GM21390 (cell line): Measurements from ENCODE around the gene CTAGE9.
"Not testable (repeated sequence)": the region's sequence is repeated elsewhere in the genome, so short reads cannot be mapped to it uniquely, and the experiment has no call there.

Source experiments
- ATAC-seq: cut with Tn5 transposase; IDR thresholded peaks from one replicate; pipeline ENCODE4 v1.9.1; 2021; ENCODE audit not compliant: unreplicated experiment

The CTAGE9 gene, protein sequence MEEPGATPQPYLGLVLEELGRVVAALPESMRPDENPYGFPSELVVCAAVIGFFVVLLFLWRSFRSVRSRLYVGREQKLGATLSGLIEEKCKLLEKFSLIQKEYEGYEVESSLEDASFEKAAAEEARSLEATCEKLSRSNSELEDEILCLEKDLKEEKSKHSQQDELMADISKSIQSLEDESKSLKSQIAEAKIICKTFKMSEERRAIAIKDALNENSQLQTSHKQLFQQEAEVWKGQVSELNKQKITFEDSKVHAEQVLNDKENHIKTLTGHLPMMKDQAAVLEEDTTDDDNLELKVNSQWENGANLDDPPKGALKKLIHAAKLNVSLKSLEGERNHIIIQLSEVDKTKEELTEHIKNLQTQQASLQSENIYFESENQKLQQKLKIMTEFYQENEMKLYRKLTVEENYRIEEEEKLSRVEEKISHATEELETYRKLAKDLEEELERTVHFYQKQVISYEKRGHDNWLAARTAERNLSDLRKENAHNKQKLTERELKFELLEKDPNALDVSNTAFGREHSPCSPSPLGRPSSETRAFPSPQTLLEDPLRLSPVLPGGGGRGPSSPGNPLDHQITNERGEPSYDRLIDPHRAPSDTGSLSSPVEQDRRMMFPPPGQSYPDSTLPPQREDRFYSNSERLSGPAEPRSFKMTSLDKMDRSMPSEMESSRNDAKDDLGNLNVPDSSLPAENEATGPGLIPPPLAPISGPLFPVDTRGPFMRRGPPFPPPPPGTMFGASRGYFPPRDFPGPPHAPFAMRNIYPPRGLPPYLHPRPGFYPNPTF

GRCh38 chr6:131710917-131711316 lies at the start of gene CTAGE9:
Gene CTAGE9 (minus strand): TSS chr6:131711017. CDS start chr6:131711017, 0 bp downstream.
- not testable (repeated sequence) for ATAC-seq

GRCh38 chr6:131758920-131759319 lies 48.1 kb upstream of the CTAGE9 start:
- ATAC-seq = no peak

DNA sequence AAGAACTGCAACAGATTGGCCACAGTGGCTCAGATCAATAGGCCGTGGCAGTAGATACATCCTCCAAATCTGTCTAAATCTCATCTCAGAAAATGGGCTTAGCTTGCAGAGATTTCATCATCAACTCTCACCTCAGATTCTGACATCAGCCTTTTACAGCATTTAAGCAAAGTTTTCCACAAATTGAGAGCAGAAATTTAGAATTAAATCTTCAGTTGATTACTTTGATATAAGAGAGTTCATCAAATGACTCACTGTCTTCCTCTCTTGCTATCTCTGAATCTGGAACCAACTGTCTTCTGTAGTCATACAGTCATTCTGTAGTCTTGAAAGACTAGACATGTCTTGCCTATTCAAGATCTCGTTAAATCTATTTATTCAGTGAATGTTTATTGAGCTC lies 45.2 kb upstream of the CTAGE9 start:
- no peak for ATAC-seq

- no peak for ATAC-seq
Measured at GRCh38 chr6:131755597-131755996, 44.8 kb upstream of the CTAGE9 start.

- ATAC-seq = no peak
Measured at GRCh38 chr6:131754715-131755567, 44.1 kb upstream of the CTAGE9 start.

DNA sequence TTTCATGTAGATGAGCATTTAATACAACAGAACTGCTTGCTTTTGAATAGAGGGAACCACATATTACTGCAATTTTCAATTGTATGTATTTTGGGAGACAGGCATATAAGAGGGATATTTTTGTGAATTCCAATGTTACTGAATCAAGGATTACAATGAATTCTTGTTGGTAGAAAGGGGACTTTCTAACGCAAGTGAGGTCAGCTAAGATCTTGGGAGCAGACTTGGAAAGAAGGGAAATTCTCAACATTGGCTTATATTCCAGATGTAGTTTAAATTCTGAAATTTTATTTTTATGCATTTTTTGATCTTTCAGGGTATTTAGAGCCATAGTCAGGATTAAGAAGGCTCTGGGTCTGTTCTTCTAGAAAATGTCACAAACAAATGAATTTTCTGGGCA lies 43.3 kb upstream of the CTAGE9 start:
- no peak for ATAC-seq

DNA sequence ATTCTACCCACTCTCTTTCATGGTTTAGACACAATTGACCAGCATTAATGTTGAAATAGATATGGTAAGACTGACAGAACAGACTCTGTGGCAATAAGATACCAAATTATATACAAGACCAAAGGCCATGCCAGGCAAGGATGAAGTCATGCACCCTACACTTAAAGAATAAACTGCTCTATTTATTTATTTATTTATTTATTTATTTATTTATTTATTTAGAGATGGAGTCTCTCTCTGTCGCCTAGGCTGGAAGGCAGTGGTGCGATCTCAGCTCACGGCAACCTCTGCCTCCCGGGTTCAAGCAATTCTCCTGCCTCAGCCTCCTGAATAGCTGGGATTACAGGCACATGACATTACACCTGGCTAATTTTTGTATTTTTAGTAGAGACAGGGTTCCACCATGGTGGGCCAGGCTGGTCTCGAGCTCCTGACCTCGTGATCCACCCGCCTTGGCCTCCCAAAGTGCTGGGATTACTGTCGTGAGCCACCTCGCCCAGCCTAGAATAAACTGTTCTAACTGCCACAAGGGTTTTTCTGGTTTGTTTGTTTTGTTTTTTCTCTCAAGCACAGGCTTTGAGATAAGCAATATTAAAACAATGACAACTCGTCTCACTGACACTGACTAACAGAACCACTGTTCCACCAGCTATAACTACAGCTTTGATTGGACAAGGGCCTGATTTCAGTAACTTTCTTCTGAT lies 40.3 kb upstream of the CTAGE9 start:
- ATAC-seq = not testable (repeated sequence)

GRCh38 chr6:131749023-131749422 lies 38.2 kb upstream of the CTAGE9 start:
- ATAC-seq = no peak

DNA sequence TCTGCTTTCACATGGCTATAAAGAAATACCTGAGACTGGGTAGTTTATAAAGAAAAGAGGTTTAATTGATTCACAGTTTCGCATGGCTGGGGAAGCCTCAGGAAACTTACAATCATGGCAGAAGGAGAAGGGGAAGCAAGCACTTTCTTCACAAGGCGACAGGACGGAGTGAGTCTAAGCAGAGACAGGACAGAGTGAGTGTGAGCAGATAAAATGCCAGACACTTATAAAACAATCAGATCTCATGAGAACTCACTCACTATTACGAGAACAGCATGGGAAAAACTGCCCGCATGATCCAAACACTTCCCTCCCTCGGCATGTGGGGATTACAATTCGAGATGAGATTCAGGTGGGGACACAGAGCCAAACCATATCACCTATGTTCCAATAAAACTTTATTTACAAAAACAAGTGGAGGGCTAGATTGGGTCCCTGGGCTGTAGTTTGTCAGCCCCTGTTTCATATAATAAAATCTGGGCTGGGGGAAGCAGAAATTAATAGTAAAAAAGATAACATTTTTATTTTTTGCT lies 37.1 kb upstream of the CTAGE9 start:
- ATAC-seq = no peak

DNA sequence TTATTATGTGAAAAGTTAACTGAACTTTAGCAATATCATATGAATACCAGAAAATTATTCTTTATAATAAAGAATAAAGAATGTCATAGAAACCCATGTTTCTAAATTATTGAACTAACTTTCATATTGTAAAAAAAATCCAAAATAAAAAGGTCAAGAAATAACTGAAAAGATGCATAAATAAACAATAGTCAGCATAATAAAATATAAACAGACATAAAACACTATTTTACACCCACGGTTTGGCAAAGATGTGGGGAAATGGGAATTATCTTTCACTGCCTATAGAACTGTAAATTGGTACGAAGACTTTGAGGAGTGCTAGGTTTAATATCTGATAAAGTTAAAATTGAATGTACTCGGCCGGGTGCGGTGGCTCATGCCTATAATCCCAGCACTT lies 34.7 kb upstream of the CTAGE9 start:
- no peak for ATAC-seq

DNA sequence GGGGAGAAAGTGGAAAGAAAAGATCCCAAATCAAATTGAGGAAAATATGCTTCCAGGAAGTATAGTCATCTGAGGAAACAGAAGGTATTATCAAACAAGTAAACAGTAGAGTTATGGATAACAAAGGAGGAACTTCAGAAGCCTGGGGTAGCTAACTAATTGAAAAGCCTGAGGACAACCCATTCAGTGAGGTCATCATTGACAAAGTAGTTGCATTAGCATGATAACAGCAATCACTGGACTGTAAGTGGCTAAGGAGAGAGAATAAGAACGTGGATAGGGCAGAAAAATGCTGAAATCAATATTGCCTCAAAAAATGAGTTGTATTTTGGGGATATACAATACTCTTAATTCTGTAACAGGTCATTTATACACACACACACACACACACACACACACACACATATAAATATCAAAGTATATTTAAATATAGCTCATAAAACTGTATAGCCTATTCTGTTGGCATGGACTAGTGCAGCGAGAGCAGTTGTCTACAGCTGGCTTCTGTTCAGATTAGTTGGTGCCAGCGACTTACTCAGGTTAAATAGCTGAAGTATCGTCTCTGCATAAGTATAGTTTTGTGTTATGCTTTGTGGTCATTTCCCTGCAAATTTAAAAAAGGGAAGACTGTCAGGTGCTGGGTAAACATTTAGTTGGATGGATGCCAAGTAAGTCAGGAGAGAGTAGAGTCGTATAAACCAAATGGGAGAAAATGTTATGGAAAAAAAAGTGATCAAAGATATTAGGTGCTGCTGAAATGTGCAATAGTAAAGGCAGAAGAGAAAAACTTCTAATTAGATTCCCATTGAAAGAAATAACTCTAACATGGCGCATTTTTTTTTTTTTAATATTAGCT lies 33.8 kb upstream of the CTAGE9 start:
- no peak for ATAC-seq

DNA sequence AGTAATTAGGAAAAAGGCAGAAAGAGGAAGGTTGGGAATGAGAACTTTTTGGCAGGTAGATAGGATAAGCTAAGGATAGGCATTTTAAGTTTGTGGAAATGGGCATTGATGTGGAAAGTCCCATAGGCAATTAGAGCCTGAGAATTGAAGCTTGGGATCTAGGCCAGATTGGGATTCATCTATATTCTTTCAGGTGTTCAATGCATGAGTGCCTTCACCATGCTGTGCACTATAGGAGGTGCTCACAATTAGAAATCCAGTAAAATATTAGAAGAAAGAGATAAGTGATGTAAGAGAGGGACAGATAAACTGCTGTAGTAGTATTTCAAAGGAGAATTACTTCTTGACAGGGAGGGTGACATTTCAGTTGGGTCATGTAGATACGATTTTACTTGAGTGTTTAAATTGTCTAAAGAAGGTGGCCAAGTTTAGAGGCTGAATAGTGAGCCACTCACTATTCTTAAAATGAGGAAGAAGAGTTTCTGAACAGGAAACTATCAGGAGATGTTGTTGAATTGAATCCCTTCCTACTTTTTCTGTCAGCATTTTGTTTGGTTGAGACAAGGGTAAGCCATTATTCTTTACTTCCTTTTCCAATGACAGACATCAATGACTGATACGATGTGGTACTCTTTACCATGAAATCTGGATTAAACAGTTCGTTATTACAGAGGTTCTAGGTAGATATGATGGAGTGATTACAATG lies 31.0 kb upstream of the CTAGE9 start:
- no peak for ATAC-seq

DNA sequence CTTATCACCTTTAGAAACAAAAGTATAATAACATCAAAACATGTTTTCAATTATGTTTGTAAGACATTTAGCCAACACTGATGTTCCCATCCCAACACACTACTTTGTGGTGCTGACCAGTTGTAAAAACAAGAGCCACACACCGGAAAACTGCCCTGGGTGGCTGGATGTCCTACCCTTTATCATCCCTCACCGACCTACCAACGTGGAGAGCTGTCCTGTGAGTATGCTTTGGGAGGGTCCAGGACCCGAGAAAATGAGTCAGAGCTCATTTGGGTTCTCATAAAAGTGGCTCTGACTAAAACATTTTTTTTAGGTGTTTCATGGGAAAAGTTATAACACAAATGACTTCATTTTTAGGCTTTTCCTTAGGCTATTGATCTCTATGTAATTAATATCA lies 29.3 kb upstream of the CTAGE9 start:
- ATAC-seq = no peak

- ATAC-seq = no peak
Measured at GRCh38 chr6:131739136-131739535, 28.3 kb upstream of the CTAGE9 start.

- no peak for ATAC-seq
Measured at GRCh38 chr6:131736811-131737210, 26.0 kb upstream of the CTAGE9 start.

DNA sequence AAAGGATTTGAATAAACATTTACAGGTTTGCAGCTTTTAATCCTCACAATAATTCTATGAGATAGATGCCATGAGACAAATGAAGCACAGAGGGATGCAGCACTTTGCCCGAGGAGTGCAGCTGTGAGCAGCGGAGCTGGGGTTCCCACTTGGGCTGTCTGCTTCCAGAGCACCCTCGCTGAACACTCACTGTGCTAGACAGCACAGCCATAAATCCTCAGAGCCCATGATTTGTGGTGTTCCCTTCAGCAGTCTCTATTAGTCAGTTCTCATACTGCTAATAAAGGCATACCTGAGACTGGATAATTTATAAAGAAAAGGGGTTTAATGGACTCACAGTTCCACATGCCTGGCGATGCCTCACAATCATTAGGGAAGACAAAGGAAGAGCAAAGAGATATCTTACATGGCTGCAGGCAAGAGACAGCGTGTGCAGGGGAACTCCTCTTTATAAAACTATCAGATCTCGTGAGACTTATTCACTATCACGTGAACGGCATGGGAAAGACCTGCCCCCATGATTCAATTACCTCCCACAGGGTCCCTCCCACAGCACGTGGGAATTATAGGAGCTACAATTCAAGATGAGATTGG lies 25.3 kb upstream of the CTAGE9 start:
- no peak for ATAC-seq

DNA sequence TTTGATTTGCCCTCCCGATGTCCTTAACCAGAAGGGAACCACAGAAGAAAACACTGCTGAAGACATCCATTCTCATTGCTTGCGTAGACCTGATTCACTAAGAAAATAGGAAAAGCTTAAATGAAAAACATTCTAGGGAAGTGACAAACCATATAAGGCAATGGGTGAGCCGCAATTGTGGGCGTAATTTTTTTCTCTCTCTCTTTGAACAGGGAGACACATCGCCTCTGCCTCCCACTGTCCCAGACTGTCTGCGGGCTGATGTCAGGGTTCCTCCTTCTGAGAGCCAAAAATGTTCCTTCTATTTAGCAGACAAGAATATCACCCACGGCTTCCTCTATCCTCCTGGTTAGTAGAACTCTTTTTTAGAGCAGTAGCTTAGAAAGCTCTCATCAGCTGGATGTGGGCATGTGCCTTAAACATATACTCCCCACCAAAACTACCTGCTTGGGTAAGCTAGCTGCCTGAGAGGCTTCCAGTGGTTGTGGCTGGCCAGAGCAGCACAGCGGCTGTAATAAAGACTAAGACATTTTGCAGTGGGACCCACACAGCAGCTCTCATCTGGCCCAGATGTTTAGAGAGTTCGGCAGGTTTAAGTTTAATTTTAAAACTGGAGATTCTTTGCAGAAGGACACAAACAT lies 22.7 kb upstream of the CTAGE9 start:
- ATAC-seq = no peak

DNA sequence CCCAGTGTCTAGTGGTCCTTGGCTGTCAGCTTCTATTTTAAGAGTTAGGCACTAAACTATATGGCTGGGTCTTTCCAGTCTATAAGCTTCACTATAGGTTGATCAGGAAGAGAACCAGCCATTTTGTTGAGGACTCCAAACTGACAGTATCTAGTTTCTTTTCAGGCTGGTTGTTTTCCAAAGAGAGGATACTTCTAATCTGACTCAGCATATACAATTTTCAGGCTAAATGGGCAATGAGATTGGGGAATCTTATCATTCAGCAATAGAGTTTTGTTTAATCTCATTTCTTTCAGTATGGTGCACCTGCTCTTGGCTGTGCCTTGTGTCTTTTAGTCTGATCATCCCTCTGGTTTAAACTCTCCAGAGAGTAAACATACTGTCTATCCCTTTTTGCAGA lies 20.4 kb upstream of the CTAGE9 start:
- no peak for ATAC-seq
